K562 (cell line): ENCODE measurements around the gene MRNIP. TPM values are rescaled to one million over a fixed set of nuclear protein-coding genes. Genes with fewer than 3 reads are reported as not detected.
A peak's percentile ranks its signal among the peaks of the same experiment; 100 is the strongest.

Experiments used
- ATF1 ChIP-seq, 2 experiments: fragments of 450-650 bp in 1 of 2; IDR thresholded peaks; 2 replicates each; pipeline ENCODE4 v1.6.1; 2016; ENCODE audit warnings: missing compliant biosample characterization in 1 of 2, missing genetic modification characterization in 1 of 2
- BCOR ChIP-seq: fragments of 450-650 bp; IDR thresholded peaks from 2 replicates; pipeline ENCODE4 v1.6.1; 2016
- CREB1 ChIP-seq, 2 experiments: sonication (generic) in 1 of 2; formaldehyde crosslinking in 1 of 2; IDR thresholded peaks; 2 replicates each; pipeline versions ENCODE4 v1.6.1 to v1.8.0; 2012 to 2022; ENCODE audit warnings: inconsistent platforms in 1 of 2, mild to moderate bottlenecking in 1 of 2, missing genetic modification reagents in 1 of 2, moderate library complexity in 1 of 2
- CREBBP ChIP-seq: IDR thresholded peaks from one replicate; pipeline ENCODE4 v1.6.1; 2012; ENCODE audit warnings: low read depth, mild to moderate bottlenecking, control low read depth, inconsistent platforms, low read length
- DMBX1 ChIP-seq: fragments of 250-450 bp; sonication (Bioruptor Pico); IDR thresholded peaks from 2 replicates; pipeline ENCODE4 v1.8.0; 2022; ENCODE audit warnings: inconsistent platforms, mild to moderate bottlenecking, moderate library complexity, borderline replicate concordance
- ETS2 ChIP-seq: IDR thresholded peaks from 2 replicates; pipeline ENCODE4 v1.6.1; 2016; ENCODE audit warnings: borderline replicate concordance, missing genetic modification characterization, mild to moderate bottlenecking, moderate library complexity, missing compliant biosample characterization; ENCODE audit not compliant: poor library complexity, severe bottlenecking
- FUS ChIP-seq: fragments of 200-400 bp; formaldehyde crosslinking; optimal IDR thresholded peaks from 2 replicates; pipeline ENCODE3; 2017; ENCODE audit warnings: low read depth, low read length
- HDAC8 ChIP-seq: fragments of 450-650 bp; IDR thresholded peaks from 2 replicates; pipeline ENCODE4 v1.6.1; 2016; ENCODE audit warnings: mild to moderate bottlenecking, missing genetic modification characterization, moderate library complexity, missing compliant biosample characterization
- MAFF ChIP-seq: IDR thresholded peaks from 2 replicates; pipeline ENCODE4 v1.6.1; 2012; ENCODE audit warnings: low read length, improper control_type of control experiment
- PHB ChIP-seq: fragments of 250-450 bp; sonication (Bioruptor Pico); IDR thresholded peaks from 2 replicates; pipeline ENCODE4 v1.5.0; 2021
- SMAD1 ChIP-seq: fragments of 150-350 bp; IDR thresholded peaks from 2 replicates; pipeline ENCODE4 v1.6.1; 2014; ENCODE audit warnings: low read length, low read depth; ENCODE audit not compliant: partially characterized antibody
- TCF3 ChIP-seq: sonication (generic); formaldehyde crosslinking; IDR thresholded peaks from 2 replicates; pipeline ENCODE4 v1.4.0; 2020; ENCODE audit warnings: mild to moderate bottlenecking, missing genetic modification reagents
- ZNF668 ChIP-seq: fragments of 250-450 bp; sonication (Bioruptor Pico); IDR thresholded peaks from 2 replicates; pipeline ENCODE4 v1.8.0; 2022; ENCODE audit warnings: mild to moderate bottlenecking, inconsistent platforms
- ZNF696 ChIP-seq: fragments of 250-450 bp; sonication (Bioruptor Pico); conservative IDR thresholded peaks from 2 replicates; pipeline ENCODE4 v1.4.0; 2020; ENCODE audit warnings: mild to moderate bottlenecking, moderate library complexity
- polyA plus RNA-seq, 8 experiments: library from polyadenylated mRNA; depleted of rRNA in 4 of 8; stranded (reverse) in 5 of 8; unstranded in 3 of 8; fragments of >200 nt; fragmentation: Nextera tagmentation in 2 of 8; fragmentation: Illumina TruSeq in 1 of 8; extraction: Ambion mirVana in 2 of 8; extraction: Trizol in 1 of 8; gene quantifications; 2 replicates each; pipeline versions ENCODE4 v1.2.1 to v1.2.3, GENCODE V29; 2011 to 2014; ENCODE audit warnings: inconsistent platforms in 1 of 8, missing spikeins in 1 of 8
- total RNA-seq, 7 experiments: library from RNA; depleted of rRNA in 6 of 7; stranded (reverse); fragments of >200 nt in 6 of 7; fragmentation: Illumina TruSeq in 2 of 7; extraction: Trizol in 2 of 7; gene quantifications; 2 replicates each; pipeline versions ENCODE4 v1.2.1 to v1.2.3, GENCODE V29; 2011 to 2021; ENCODE audit warnings: low replicate concordance in 1 of 7
- TF ChIP-seq, protein P1 (sequence below), 2 experiments: fragments of 450-650 bp in 1 of 2; sonication (generic) in 1 of 2; formaldehyde crosslinking in 1 of 2; IDR thresholded peaks; 2 replicates each; pipeline versions ENCODE4 v1.7.1 to v1.9.0; 2016 to 2022; ENCODE audit warnings: inconsistent platforms in 1 of 2, mild to moderate bottlenecking in 1 of 2, missing genetic modification reagents in 1 of 2
- TF ChIP-seq, protein P2 (sequence below): sonication (generic); formaldehyde crosslinking; IDR thresholded peaks from 2 replicates; pipeline ENCODE4 v1.8.0; 2022; ENCODE audit warnings: missing genetic modification reagents, mild to moderate bottlenecking, moderate library complexity, borderline replicate concordance
- TF ChIP-seq, protein P3 (sequence below): fragments of 450-650 bp; formaldehyde crosslinking; conservative IDR thresholded peaks from 2 replicates; pipeline ENCODE4 v1.4.0; 2022; ENCODE audit warnings: mild to moderate bottlenecking, missing genetic modification characterization

Gene MRNIP
- total and polyA plus RNA-seq, 9 of the 15 experiments (the other 6 are each of a cell fraction or from before 2014, with no cell fraction given): 3.6 to 39.0 (median 16.8) TPM

DNA sequence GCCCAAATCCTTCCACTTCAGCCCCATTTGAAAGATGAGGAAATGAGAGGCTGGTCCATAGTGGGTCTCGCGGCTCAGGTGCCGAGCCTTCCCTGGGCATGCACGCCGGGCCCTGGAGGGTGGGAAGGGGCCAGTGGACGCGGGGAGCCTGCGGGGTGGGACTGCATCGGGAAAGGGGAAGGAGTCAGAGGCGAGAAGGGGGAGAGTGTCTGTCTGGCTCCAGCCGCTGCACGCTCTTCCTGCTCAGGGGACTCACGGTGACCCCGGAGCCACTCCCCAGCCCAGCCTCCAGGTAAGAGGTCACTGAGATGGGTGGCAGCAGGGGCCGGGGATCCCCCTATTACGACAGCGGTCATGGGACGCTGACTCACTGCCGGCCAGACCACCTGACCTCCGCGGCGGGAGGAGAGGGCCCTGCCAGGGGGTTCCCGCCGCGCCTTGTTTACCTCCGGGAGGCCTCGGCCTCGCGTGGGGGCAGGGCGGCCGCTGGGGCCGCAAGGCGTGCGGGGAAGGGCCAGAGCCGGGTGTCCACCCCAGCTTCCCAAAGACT lies 39.8 kb downstream of the MRNIP start (continued):
- TF ChIP-seq, protein P1, sequence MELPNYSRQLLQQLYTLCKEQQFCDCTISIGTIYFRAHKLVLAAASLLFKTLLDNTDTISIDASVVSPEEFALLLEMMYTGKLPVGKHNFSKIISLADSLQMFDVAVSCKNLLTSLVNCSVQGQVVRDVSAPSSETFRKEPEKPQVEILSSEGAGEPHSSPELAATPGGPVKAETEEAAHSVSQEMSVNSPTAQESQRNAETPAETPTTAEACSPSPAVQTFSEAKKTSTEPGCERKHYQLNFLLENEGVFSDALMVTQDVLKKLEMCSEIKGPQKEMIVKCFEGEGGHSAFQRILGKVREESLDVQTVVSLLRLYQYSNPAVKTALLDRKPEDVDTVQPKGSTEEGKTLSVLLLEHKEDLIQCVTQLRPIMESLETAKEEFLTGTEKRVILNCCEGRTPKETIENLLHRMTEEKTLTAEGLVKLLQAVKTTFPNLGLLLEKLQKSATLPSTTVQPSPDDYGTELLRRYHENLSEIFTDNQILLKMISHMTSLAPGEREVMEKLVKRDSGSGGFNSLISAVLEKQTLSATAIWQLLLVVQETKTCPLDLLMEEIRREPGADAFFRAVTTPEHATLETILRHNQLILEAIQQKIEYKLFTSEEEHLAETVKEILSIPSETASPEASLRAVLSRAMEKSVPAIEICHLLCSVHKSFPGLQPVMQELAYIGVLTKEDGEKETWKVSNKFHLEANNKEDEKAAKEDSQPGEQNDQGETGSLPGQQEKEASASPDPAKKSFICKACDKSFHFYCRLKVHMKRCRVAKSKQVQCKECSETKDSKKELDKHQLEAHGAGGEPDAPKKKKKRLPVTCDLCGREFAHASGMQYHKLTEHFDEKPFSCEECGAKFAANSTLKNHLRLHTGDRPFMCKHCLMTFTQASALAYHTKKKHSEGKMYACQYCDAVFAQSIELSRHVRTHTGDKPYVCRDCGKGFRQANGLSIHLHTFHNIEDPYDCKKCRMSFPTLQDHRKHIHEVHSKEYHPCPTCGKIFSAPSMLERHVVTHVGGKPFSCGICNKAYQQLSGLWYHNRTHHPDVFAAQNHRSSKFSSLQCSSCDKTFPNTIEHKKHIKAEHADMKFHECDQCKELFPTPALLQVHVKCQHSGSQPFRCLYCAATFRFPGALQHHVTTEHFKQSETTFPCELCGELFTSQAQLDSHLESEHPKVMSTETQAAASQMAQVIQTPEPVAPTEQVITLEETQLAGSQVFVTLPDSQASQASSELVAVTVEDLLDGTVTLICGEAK (IDR thresholded peaks at IDR 0.05): 0 out of 2 replicates have a peak, but pooled peaks have one; percentile 24
- TF ChIP-seq, protein P1 (CRISPR knock-in tag; IDR thresholded peaks at IDR 0.05): no peak
- TF ChIP-seq FUS: no peak
- no peak for TF ChIP-seq PHB (CRISPR knock-in tag)
- no peak; the same call in 1 of the 2 replicates for TF ChIP-seq MAFF
- no peak for TF ChIP-seq SMAD1
- no peak for TF ChIP-seq ZNF668 (CRISPR knock-in tag)
- TF ChIP-seq CREB1 (IDR thresholded peaks at IDR 0.05): peak; percentile 71
- peak; percentile 70; the same call in 1 of the 2 replicates for TF ChIP-seq CREB1 (CRISPR knock-in tag; IDR thresholded peaks at IDR 0.05)
- TF ChIP-seq ETS2 (tag): no peak
- TF ChIP-seq, protein P2, sequence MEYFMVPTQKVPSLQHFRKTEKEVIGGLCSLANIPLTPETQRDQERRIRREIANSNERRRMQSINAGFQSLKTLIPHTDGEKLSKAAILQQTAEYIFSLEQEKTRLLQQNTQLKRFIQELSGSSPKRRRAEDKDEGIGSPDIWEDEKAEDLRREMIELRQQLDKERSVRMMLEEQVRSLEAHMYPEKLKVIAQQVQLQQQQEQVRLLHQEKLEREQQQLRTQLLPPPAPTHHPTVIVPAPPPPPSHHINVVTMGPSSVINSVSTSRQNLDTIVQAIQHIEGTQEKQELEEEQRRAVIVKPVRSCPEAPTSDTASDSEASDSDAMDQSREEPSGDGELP (CRISPR knock-in tag): peak; percentile 83; the same call in 1 of the 2 replicates
- 0 out of 2 replicates have a peak, but pooled peaks have one; percentile 11 for TF ChIP-seq HDAC8 (tag)
- TF ChIP-seq ATF1 (CRISPR knock-in tag; IDR thresholded peaks at IDR 0.05): no peak
- TF ChIP-seq ATF1 (tag; IDR thresholded peaks at IDR 0.05): peak; percentile 85
- no peak for TF ChIP-seq ZNF696
- TF ChIP-seq, protein P3, sequence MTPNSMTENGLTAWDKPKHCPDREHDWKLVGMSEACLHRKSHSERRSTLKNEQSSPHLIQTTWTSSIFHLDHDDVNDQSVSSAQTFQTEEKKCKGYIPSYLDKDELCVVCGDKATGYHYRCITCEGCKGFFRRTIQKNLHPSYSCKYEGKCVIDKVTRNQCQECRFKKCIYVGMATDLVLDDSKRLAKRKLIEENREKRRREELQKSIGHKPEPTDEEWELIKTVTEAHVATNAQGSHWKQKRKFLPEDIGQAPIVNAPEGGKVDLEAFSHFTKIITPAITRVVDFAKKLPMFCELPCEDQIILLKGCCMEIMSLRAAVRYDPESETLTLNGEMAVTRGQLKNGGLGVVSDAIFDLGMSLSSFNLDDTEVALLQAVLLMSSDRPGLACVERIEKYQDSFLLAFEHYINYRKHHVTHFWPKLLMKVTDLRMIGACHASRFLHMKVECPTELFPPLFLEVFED (CRISPR knock-in tag): no peak; the same call in 1 of the 2 replicates
- TF ChIP-seq TCF3 (CRISPR knock-in tag): no peak
- TF ChIP-seq DMBX1 (CRISPR knock-in tag): no peak
- TF ChIP-seq BCOR: no peak
- TF ChIP-seq CREBBP: no peak
